ENCODE measurements around the gene MAPRE2.

GRCh38 chr18:35086704-35087103 lies 45.5 kb downstream of the MAPRE2 start:
- TF ChIP-seq CTCF (IDR thresholded peaks at IDR 0.05) (no peak), POLR2A (IDR thresholded peaks at IDR 0.05) (no peak)

Measured in lower leg skin (tissue), 3 donors.